ENCODE results near the gene UST. TPM values are rescaled to one million over a fixed set of nuclear protein-coding genes. Genes with fewer than 3 reads are reported as not detected.

The UST gene
- total RNA-seq, 1 experiment from 2014 or later: 6.1 TPM

DNA sequence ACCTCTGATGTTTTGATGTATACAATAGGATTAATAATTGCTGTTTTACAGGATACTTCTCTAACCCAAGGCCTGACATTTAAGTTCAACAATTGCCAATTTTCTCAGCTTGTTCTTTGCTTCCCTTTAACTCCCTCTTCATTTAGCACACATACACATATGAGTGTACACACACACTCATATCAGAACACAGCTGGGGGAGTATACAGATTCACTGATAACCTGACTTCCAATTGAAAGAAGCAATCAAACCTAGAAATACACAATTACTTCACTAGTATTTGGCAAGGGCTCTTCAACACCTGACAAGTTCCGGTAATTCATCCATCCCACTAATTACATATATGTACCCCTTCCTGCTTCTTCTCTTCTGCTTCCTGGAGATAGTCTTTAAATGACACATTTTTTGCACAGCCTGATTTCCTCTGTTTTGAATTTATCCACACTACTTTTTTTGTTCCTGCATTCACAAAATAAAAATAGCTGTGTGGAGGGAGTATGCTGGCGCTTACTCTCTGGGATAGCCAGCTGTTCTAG, 11.2 kb downstream of the UST start:
- H3K9me2 ChIP-seq (ENCODE audit: insufficient read depth): no peaks in the 10 kb centered on the region
- H3K9ac ChIP-seq (ENCODE audit: low read length): no peak overlapping the region
- RAD21 ChIA-PET (ENCODE audit: low non-redundant PET in 1 of 2, low total read pairs in 2 of 2, uncharacterized antibody in 2 of 2, unreplicated experiment in 2 of 2): interaction anchor here in 1 of 2 experiments (0.6 kb wide), 1 partner anchor 9 kb away, joined by 3 read pairs; no protein-coding TSS in a partner anchor
- DNase-seq (ENCODE audit: low read depth, low spot score) (no peak), ATAC-seq (no peak)
- no peak overlapping the region for H3K27ac ChIP-seq (ENCODE audit: low read depth, low read length)
- no TSS peak for BruUV-seq (replicated peaks)
- H3K4me1 ChIP-seq (ENCODE audit: control insufficient read depth in 1 of 2, insufficient read depth in 2 of 2, low read length in 2 of 2): no peaks in the 10 kb centered on the region
- H3K79me2 ChIP-seq (ENCODE audit: insufficient read depth, low read length): no peaks in the 10 kb centered on the region
- H3K4me2 ChIP-seq (ENCODE audit: low read length): no peak overlapping the region
- H2AFZ ChIP-seq (ENCODE audit: low read depth, low read length, poor library complexity, severe bottlenecking): no peak overlapping the region
- H3K9me3 ChIP-seq (ENCODE audit: control insufficient read depth in 1 of 2, insufficient read depth in 1 of 2, low read depth in 1 of 2, low read length in 2 of 2): no peaks in the 10 kb centered on the region
- TF ChIP-seq, protein P1, sequence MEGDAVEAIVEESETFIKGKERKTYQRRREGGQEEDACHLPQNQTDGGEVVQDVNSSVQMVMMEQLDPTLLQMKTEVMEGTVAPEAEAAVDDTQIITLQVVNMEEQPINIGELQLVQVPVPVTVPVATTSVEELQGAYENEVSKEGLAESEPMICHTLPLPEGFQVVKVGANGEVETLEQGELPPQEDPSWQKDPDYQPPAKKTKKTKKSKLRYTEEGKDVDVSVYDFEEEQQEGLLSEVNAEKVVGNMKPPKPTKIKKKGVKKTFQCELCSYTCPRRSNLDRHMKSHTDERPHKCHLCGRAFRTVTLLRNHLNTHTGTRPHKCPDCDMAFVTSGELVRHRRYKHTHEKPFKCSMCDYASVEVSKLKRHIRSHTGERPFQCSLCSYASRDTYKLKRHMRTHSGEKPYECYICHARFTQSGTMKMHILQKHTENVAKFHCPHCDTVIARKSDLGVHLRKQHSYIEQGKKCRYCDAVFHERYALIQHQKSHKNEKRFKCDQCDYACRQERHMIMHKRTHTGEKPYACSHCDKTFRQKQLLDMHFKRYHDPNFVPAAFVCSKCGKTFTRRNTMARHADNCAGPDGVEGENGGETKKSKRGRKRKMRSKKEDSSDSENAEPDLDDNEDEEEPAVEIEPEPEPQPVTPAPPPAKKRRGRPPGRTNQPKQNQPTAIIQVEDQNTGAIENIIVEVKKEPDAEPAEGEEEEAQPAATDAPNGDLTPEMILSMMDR (IDR thresholded peaks at IDR 0.05 in 2 of 3, conservative IDR thresholded peaks at IDR 0.05 in 1 of 3; ENCODE audit: borderline replicate concordance in 1 of 3, insufficient read depth in 1 of 3, low read depth in 2 of 3, low read length in 2 of 3): no peak
- TF ChIP-seq, protein P2, sequence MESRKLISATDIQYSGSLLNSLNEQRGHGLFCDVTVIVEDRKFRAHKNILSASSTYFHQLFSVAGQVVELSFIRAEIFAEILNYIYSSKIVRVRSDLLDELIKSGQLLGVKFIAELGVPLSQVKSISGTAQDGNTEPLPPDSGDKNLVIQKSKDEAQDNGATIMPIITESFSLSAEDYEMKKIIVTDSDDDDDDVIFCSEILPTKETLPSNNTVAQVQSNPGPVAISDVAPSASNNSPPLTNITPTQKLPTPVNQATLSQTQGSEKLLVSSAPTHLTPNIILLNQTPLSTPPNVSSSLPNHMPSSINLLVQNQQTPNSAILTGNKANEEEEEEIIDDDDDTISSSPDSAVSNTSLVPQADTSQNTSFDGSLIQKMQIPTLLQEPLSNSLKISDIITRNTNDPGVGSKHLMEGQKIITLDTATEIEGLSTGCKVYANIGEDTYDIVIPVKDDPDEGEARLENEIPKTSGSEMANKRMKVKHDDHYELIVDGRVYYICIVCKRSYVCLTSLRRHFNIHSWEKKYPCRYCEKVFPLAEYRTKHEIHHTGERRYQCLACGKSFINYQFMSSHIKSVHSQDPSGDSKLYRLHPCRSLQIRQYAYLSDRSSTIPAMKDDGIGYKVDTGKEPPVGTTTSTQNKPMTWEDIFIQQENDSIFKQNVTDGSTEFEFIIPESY (IDR thresholded peaks at IDR 0.05; ENCODE audit: extremely low read depth, insufficient replicate concordance, low read length): no peak
- no peak for TF ChIP-seq ZFX (IDR thresholded peaks at IDR 0.05)
- TF ChIP-seq ZNF274 (IDR thresholded peaks at IDR 0.05; ENCODE audit: low read depth, low read length): no peak
- TF ChIP-seq SRF (IDR thresholded peaks at IDR 0.05; ENCODE audit: low read depth): no peak
- TF ChIP-seq CEBPB (IDR thresholded peaks at IDR 0.05; ENCODE audit: low read depth): no peak
- H4K20me1 ChIP-seq (ENCODE audit: insufficient read depth): no peaks in the 10 kb centered on the region
- no peaks in the 10 kb centered on the region for H3K36me3 ChIP-seq (ENCODE audit: control insufficient read depth in 1 of 2, insufficient read depth in 2 of 2, low read length in 2 of 2)
- no peak overlapping the region for H3K4me3 ChIP-seq (replicated peaks in 1 of 2; ENCODE audit: low read depth in 1 of 2, low read length in 2 of 2)
- intact Hi-C loops (cut with micrococcal nuclease): no loop called here
- CTCF ChIA-PET: no interaction called here
- POLR2A ChIA-PET: no interaction called here
- no peaks in the 10 kb centered on the region for H3K27me3 ChIP-seq (ENCODE audit: insufficient read depth, low read length)
